NT2/D1 (cell line): ENCODE results near the gene CCDC134.
A peak's percentile ranks its signal among the peaks of the same experiment; 100 is the strongest.

Experiments
- DNase-seq: peaks from one replicate; pipeline ENCODE4 v3.0.0-alpha.2; 2011; ENCODE audit warnings: low read depth, low spot score
- H3K27me3 ChIP-seq: 2 replicates; pipeline ENCODE4 v1.6.0; 2011; ENCODE audit warnings: mild to moderate bottlenecking; ENCODE audit not compliant: insufficient read length, insufficient read depth
- H3K36me3 ChIP-seq: 2 replicates; pipeline ENCODE4 v1.6.1; 2011; ENCODE audit warnings: mild to moderate bottlenecking, low read length, mixed read lengths; ENCODE audit not compliant: insufficient read depth, insufficient read length
- H3K4me1 ChIP-seq: 2 replicates; pipeline ENCODE4 v1.5.1; 2011; ENCODE audit not compliant: insufficient read depth, insufficient read length
- H3K4me3 ChIP-seq: 2 replicates; pipeline ENCODE4 v1.5.1; 2011; ENCODE audit warnings: low read depth; ENCODE audit not compliant: insufficient read length
- H3K9ac ChIP-seq: 2 replicates; pipeline ENCODE4 v1.6.0; 2011; ENCODE audit warnings: low read depth; ENCODE audit not compliant: insufficient read length
- H3K9me3 ChIP-seq: 2 replicates; pipeline ENCODE4 v1.5.1; 2011; ENCODE audit warnings: mild to moderate bottlenecking, low read length; ENCODE audit not compliant: insufficient read depth
- SUZ12 ChIP-seq: IDR thresholded peaks from 2 replicates; pipeline ENCODE4 v1.6.1; 2011; ENCODE audit not compliant: insufficient read length, insufficient read depth; ENCODE audit errors: extremely low read depth
- YY1 ChIP-seq: IDR thresholded peaks from 2 replicates; pipeline ENCODE4 v1.6.1; 2011; ENCODE audit not compliant: insufficient read length, insufficient read depth
- ZNF274 ChIP-seq: IDR thresholded peaks from 2 replicates; pipeline ENCODE4 v1.6.1; 2011; ENCODE audit warnings: mild to moderate bottlenecking, low read depth, low read length

CCDC134 gene

DNA sequence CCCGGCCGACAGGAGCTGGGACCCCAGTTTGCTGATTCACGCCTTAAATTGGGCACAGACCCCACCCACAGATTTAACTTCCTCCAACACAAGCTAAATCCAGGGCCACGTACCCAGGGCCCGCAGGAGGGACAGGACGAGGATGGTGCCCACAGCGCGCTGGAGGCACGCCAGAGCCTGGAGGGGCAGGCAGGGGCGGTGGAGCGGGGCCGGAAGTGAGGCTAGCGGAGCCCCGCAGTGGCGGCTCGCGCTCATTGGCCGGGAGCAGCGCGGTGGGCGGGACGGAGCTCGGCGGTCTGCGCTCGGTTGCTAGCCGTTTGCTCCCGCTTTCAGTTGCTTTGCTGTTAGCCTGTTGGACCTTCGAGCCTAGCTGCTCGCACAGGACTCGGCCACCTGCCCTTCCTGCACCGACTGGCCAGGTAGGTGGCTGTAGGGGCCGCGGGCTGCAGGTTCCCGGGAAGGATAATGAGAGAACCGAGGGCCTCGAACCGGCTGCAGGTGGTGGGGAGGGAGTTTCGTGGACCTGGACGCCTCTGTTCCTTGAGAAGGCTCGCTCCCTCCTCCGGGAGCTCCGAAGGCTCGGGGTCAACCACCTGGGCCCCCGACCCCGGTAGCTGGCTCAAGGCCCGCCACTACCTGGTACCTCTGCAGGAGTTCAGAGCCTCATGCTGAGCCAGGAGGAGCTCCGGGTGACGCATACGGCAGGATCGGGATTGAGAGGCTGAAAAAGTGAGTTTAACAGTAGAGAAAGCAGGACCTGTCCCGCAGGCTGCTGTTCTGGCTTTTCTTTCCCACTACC, at the start of gene CCDC134:
Gene CCDC134 (plus strand): TSS at position 332 of the 799 bp plus-strand sequence. CDS start 8,212 bp downstream, outside the sequence.
- Histone ChIP-seq H3K4me3 (peak within 1 kb of the TSS; percentile 89), H3K27me3 (no peaks in the 10 kb centered on the region), H3K4me1 (peaks cover 7% of the 10 kb centered on the region), H3K9me3 (no peaks in the 10 kb centered on the region), H3K9ac (peak within 1 kb of the TSS; percentile 97), H3K36me3 (no peaks in the 10 kb centered on the region)
- TF ChIP-seq SUZ12, result no peak
- TF ChIP-seq YY1, result no peak
- no peak for TF ChIP-seq ZNF274
- peak; percentile 54 for DNase-seq

DNA sequence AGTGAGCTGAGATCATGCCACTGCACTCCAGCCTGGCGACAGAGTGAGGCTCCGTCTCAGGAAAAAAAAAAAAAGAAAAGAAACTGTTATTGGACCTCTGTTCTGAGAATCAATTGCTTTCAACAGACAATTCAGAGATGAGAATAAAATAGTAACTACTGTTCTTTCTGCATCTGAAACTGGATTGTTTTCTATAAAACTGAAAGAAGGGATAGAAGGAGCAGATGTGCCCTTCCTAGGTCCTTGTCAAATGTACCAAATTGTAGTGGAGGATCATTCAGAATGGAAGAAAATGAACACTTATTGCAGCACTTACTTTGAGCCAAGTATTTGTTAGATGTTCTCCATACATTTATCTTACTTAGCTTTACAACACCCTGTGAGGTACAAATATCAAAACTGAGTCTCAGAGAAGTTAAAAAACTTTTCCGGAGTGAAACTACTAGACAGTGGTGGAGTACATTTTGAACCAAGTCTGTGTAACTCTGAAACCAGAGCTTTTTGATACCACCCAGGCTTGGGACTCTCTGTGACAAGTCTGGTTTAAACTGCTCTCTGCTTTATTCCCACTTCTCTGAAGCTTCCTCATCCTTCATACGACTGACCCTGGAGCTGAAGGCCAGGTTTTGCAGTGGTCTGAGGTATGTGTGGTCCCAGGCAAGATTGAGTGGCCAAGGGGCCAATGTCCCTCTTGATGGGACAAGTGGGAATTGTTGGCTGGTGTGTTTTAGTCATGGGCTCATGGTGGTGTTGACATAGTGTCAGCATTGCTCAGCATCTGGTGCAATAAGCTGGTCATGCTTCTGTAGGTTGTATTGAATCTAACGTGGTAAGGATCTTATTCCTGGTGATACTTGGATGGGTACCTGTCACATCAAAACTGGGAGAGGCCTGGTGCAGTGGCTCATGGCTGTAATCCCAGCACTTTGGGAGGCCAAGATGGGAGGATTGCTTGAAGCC, 48.2 kb upstream of the CCDC134 start:
- Histone ChIP-seq H3K4me3 (no peak overlapping the region), H3K36me3 (no peaks in the 10 kb centered on the region), H3K4me1 (peaks cover 3% of the 10 kb centered on the region), H3K9me3 (no peaks in the 10 kb centered on the region), H3K9ac (no peak overlapping the region), H3K27me3 (peaks cover 5% of the 10 kb centered on the region)
- TF ChIP-seq YY1, result no peak
- TF ChIP-seq ZNF274, result no peak
- no peak for TF ChIP-seq SUZ12
- no peak for DNase-seq

DNA sequence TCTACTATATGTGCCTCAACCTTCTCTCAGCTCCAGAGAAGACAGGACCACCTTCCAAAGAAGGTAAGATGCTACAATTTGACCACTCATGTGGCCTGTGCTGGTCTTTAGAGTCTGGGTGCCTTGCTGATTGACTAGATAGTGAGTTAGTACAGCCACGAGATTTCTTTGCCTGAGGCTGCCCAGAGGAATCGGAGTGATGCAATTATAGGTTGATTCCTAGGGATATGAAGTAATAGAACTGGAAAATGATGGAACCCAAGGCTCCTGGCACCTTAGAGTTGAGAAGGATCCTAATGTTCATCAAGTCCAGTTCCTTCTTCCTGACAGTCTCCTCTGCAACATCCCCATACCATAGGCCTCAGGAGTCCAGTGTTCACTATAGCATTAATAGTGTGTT, 46.5 kb upstream of the CCDC134 start:
- TF ChIP-seq SUZ12 (no peak), ZNF274 (no peak), YY1 (no peak)
- peaks cover 5% of the 10 kb centered on the region for H3K27me3 ChIP-seq
- no peaks in the 10 kb centered on the region for H3K9me3 ChIP-seq
- no peak overlapping the region for H3K9ac ChIP-seq
- H3K36me3 ChIP-seq, result no peaks in the 10 kb centered on the region
- DNase-seq, result no peak
- peaks cover 3% of the 10 kb centered on the region for H3K4me1 ChIP-seq
- H3K4me3 ChIP-seq, result no peak overlapping the region

DNA sequence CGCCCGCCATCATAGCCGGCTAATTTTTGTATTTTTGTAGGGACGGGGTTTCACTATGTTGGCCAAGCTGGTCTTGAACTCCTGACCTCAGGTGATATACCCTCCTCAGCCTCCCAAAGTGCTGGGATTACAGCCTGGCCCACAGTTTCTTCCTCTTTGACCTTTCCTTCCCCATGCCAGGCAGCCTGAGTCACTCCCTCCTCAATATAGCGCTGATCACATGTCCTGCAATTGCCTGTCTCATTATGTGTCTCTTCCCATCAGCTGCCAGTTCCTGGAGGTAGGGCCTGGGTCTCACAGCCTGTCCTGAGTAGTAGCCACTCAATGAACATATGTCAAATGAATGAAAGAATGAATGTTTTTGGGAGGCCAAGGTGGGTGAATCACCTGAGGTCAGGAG, 43.0 kb upstream of the CCDC134 start:
- DNase-seq, result no peak
- H3K36me3 ChIP-seq, result no peaks in the 10 kb centered on the region
- no peak for TF ChIP-seq ZNF274
- no peak for TF ChIP-seq YY1
- TF ChIP-seq SUZ12, result no peak
- H3K4me1 ChIP-seq, result no peaks in the 10 kb centered on the region
- H3K4me3 ChIP-seq, result no peak overlapping the region
- H3K9me3 ChIP-seq, result no peaks in the 10 kb centered on the region
- no peak overlapping the region for H3K9ac ChIP-seq
- H3K27me3 ChIP-seq, result no peaks in the 10 kb centered on the region

DNA sequence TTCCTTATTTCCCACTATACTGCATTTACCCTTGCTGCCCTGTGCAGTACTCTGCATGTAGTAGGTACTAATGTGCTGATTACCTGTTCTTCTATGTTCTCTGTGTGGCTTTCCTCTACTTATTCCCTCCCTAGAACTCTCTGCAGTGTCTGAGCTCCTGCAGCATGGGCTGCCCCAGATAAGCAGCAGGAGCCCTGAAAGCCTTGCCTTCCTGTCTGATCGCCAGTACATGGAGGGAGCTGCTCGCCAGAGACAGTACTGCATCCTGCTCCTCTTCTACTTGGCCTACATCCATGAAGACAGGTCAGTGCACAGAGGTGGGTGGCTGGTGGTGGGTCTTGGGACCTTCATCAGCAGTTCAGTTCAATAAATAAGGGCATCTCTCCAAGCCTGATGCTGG, 42.2 kb upstream of the CCDC134 start:
- TF ChIP-seq ZNF274, result no peak
- Histone ChIP-seq H3K4me3 (no peak overlapping the region), H3K9me3 (no peaks in the 10 kb centered on the region), H3K27me3 (no peaks in the 10 kb centered on the region), H3K9ac (no peak overlapping the region), H3K4me1 (no peaks in the 10 kb centered on the region), H3K36me3 (no peaks in the 10 kb centered on the region)
- DNase-seq, result no peak

DNA sequence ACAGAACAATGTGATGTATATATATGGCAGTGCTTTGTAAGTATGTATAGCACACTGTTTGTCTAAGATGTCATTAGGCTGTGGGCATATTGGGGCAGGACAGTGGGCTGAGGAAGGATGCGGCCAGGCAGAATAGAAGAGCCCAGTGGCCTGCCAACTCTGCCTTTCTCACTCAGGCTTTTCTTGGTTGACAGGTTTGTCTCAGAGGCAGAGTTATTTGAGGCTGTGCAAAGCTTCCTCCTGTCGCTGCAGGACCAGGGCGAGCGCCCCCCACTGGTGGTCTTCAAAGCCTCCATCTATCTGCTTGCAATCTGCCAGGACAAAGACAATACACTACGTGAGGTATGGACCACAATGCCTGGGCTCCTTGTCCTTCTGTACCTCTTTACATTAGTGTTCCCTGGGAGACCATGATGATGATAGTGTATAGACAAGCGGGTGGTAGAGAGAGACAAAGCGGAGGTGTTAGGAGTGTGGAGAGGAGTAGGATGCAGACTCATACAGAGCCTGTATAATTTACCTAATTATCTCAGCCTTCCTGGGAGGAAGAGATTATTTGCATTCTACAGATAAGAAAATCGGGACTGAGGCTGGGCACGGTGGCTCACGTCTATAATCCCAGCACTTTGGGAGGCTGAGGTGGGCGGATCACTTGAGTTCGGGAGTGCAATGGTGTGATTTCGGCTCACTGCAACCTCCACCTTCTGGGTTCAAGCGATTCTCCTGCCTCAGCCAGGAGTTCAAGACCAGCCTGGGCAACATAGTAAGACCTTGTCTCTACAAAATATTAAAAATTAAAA, 37.3 kb upstream of the CCDC134 start:
- DNase-seq, result peak; percentile 66
- H3K9me3 ChIP-seq, result no peaks in the 10 kb centered on the region
- no peaks in the 10 kb centered on the region for H3K36me3 ChIP-seq
- no peak overlapping the region for H3K4me3 ChIP-seq
- TF ChIP-seq YY1 (no peak), ZNF274 (no peak), SUZ12 (no peak)
- no peaks in the 10 kb centered on the region for H3K27me3 ChIP-seq
- no peaks in the 10 kb centered on the region for H3K4me1 ChIP-seq
- no peak overlapping the region for H3K9ac ChIP-seq
